Hematopoietic multipotent progenitor cell treated with erythropoietin and hydrocortisone succinate and interleukin-3 and kit ligand, for 8 days (in vitro differentiated cells): ENCODE data around the gene GALNT17.
"Not testable (repeated sequence)": the region's sequence is repeated elsewhere in the genome, so short reads cannot be mapped to it uniquely, and the experiment has no call there.

Source experiments
- DNase-seq: peaks from one replicate; pipeline ENCODE4 v3.0.0-alpha.2; 2015

GALNT17 gene

GRCh38 chr7:71708710-71709109 lies 576.8 kb downstream of the GALNT17 start:
- DNase-seq = no peak

- DNase-seq = no peak
Observed at GRCh38 chr7:71710442-71710841, 578.5 kb downstream of the GALNT17 start.

- no peak for DNase-seq
Observed at GRCh38 chr7:71712653-71713180, 580.8 kb downstream of the GALNT17 start.

GRCh38 chr7:71716690-71717089 lies 584.7 kb downstream of the GALNT17 start:
- no peak for DNase-seq

- no peak for DNase-seq
Observed at GRCh38 chr7:71718563-71718962, 586.6 kb downstream of the GALNT17 start.

- DNase-seq = no peak
Observed at GRCh38 chr7:71721742-71722141, 589.8 kb downstream of the GALNT17 start.

GRCh38 chr7:71723859-71724258 lies 591.9 kb downstream of the GALNT17 start:
- no peak for DNase-seq

GRCh38 chr7:71727347-71727746 lies 595.4 kb downstream of the GALNT17 start:
- DNase-seq = no peak

GRCh38 chr7:71731740-71732139 lies 599.8 kb downstream of the GALNT17 start:
- no peak for DNase-seq

GRCh38 chr7:71733107-71733870 lies 601.3 kb downstream of the GALNT17 start:
- peak; percentile 68 for DNase-seq

GRCh38 chr7:71735961-71736556 lies 604.1 kb downstream of the GALNT17 start:
- DNase-seq = peak; percentile 57

- not testable (repeated sequence) for DNase-seq
Observed at GRCh38 chr7:71737931-71738540, 606.1 kb downstream of the GALNT17 start.

- no peak for DNase-seq
Observed at GRCh38 chr7:71739520-71740173, 607.7 kb downstream of the GALNT17 start.

GRCh38 chr7:71740174-71740560 lies 608.2 kb downstream of the GALNT17 start:
- DNase-seq = no peak

- no peak for DNase-seq
Observed at GRCh38 chr7:71746006-71746405, 614.1 kb downstream of the GALNT17 start.

GRCh38 chr7:71750290-71750689 lies 618.3 kb downstream of the GALNT17 start:
- DNase-seq = no peak

GRCh38 chr7:71752171-71752935 lies 620.4 kb downstream of the GALNT17 start:
- peak; percentile 39 for DNase-seq

- no peak for DNase-seq
Observed at GRCh38 chr7:71753236-71753635, 621.3 kb downstream of the GALNT17 start.

- no peak for DNase-seq
Observed at GRCh38 chr7:71753956-71754664, 622.2 kb downstream of the GALNT17 start.

- DNase-seq = no peak
Observed at GRCh38 chr7:71754828-71755227, 622.9 kb downstream of the GALNT17 start.

- DNase-seq = no peak
Observed at GRCh38 chr7:71761336-71761735, 629.4 kb downstream of the GALNT17 start.
